ENCODE results near the gene USP12.

USP12 gene

DNA sequence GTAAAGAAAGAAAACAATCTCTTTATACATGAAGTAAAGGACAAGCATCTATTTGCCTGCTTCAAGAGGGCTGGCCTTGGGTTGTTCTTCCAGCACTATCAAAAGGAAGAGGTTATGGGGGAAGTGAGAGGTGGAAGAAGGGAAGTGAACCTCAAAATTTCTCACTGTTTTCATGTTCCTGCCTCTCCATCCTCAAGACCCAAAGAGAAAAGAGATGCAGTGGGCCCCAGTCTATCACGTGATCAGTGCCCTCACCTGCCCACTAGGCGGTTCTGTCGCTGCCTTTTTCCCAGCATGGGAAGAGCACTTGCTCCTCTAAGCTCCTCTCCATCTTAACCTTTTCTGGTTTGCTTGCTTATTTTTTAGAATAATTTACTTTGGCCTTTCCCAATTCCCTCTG, 6.2 kb upstream of the USP12 start:
- no peaks in the 10 kb centered on the region for H3K36me3 ChIP-seq
- peak; percentile 73 for TF ChIP-seq CTCF (IDR thresholded peaks at IDR 0.05; ENCODE audit: low read depth, low read length)
- no peaks in the 10 kb centered on the region for H3K27me3 ChIP-seq (ENCODE audit: insufficient read depth, low read depth, severe bottlenecking)
- DNase-seq, result peak; percentile 40
- no peak overlapping the region for H3K27ac ChIP-seq
- H3K9me3 ChIP-seq (ENCODE audit: severe bottlenecking), result no peaks in the 10 kb centered on the region
- H3K4me3 ChIP-seq (ENCODE audit: low read depth, low read length), result no peak overlapping the region

GRCh38 chr13:27176470-27177410, 5.1 kb upstream of the USP12 start:
- H3K27me3 ChIP-seq (ENCODE audit: insufficient read depth, low read depth, severe bottlenecking), result no peaks in the 10 kb centered on the region
- H3K4me3 ChIP-seq (ENCODE audit: low read depth, low read length), result no peak overlapping the region
- no peak for TF ChIP-seq CTCF (IDR thresholded peaks at IDR 0.05; ENCODE audit: low read depth, low read length)
- no peak overlapping the region for H3K27ac ChIP-seq
- DNase-seq, result no peak
- no peaks in the 10 kb centered on the region for H3K36me3 ChIP-seq
- no peaks in the 10 kb centered on the region for H3K9me3 ChIP-seq (ENCODE audit: severe bottlenecking)

DNA sequence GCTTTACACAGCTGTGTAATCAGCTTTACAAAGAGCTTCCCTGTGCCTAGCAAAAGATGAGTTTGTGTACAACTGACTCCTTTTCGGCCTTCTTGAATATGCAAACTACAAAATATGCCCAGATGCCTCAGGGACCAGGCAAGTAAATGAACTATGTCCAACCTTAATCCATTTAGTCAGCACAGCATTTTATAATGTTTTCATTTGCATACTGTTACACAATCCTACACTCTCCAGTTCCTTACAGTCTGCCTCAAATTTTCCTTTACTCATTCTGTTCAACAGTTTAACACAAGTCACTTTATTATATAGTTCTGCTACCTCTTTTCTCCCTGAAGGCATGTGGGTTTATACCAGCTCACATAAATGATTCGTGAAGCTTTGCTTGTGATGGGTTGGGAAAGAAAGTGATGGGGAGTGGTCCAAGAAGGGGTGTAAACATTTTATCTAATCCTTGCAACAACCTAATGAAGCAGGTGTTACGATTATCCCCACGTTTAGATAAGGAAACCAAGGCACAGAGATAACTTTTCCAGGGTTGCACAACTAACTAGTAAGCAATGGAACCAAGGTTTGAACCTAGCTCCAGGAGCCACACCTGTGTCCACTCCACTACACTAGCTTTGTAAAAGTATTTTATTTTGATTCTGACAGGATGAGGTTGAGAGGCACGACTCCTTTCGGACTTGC, 3.3 kb upstream of the USP12 start:
- no peak for DNase-seq
- no peak overlapping the region for H3K27ac ChIP-seq
- H3K4me3 ChIP-seq (ENCODE audit: low read depth, low read length), result no peak overlapping the region

GRCh38 chr13:27172495-27172842, 858 bp upstream of the USP12 start:
- no peak for DNase-seq
- no peaks in the 10 kb centered on the region for H3K9me3 ChIP-seq (ENCODE audit: severe bottlenecking)
- H3K4me3 ChIP-seq (ENCODE audit: low read depth, low read length), result peak overlapping the region; percentile 82
- H3K27ac ChIP-seq, result peak overlapping the region; percentile 80
- no peaks in the 10 kb centered on the region; the same call in 1 of the 2 replicates for H3K36me3 ChIP-seq
- no peak for TF ChIP-seq CTCF (IDR thresholded peaks at IDR 0.05; ENCODE audit: low read depth, low read length)
- H3K27me3 ChIP-seq (ENCODE audit: insufficient read depth, low read depth, severe bottlenecking), result no peaks in the 10 kb centered on the region

More for the DNA sequence above, 3.3 kb upstream of the USP12 start:
- Histone ChIP-seq H3K9me3 (ENCODE audit: severe bottlenecking) (no peaks in the 10 kb centered on the region), H3K27me3 (ENCODE audit: insufficient read depth, low read depth, severe bottlenecking) (no peaks in the 10 kb centered on the region), H3K36me3 (no peaks in the 10 kb centered on the region)
- no peak for TF ChIP-seq CTCF (IDR thresholded peaks at IDR 0.05; ENCODE audit: low read depth, low read length)

- Histone ChIP-seq H3K27me3 (ENCODE audit: insufficient read depth, low read depth, severe bottlenecking) (no peaks in the 10 kb centered on the region), H3K27ac (peak overlapping the region; percentile 80), H3K9me3 (ENCODE audit: severe bottlenecking) (no peaks in the 10 kb centered on the region), H3K4me3 (ENCODE audit: low read depth, low read length) (peak overlapping the region; percentile 82), H3K36me3 (no peaks in the 10 kb centered on the region; the same call in 1 of the 2 replicates)
- TF ChIP-seq CTCF (IDR thresholded peaks at IDR 0.05; ENCODE audit: low read depth, low read length), result peak; percentile 30; the same call in 1 of the 2 replicates
- peak; percentile 98 for DNase-seq
Observed at GRCh38 chr13:27171827-27172494, 350 bp upstream of the USP12 start.
